Stimulated activated CD8-positive, alpha-beta memory T cell treated with anti-CD3 and anti-CD28 coated beads, Interleukin-7, amount 100 ng/mL, for 24 hours (primary cell): ENCODE results near the gene SMIM12.

Experiments
- DNase-seq: peaks from one replicate; pipeline ENCODE4 v3.0.0-alpha.2; 2020; ENCODE audit warnings: low read depth

SMIM12 gene

GRCh38 chr1:34859446-34860200 is at the start of gene SMIM12:
SMIM12 (minus strand) TSS chr1:34859749; CDS start chr1:34855977, 3,772 bp downstream.
- DNase-seq: peak; percentile 88

GRCh38 chr1:34908369-34908768 is 48.8 kb upstream of the SMIM12 start:
- DNase-seq: no peak

GRCh38 chr1:34907487-34908090 is 48.0 kb upstream of the SMIM12 start:
- no peak for DNase-seq

- DNase-seq: no peak
Observed at GRCh38 chr1:34906756-34907155, 47.2 kb upstream of the SMIM12 start.

GRCh38 chr1:34906222-34906621 is 46.7 kb upstream of the SMIM12 start:
- DNase-seq: no peak

GRCh38 chr1:34905098-34905459 is 45.5 kb upstream of the SMIM12 start:
- no peak for DNase-seq

GRCh38 chr1:34904236-34905097 is 44.9 kb upstream of the SMIM12 start:
- DNase-seq: no peak

GRCh38 chr1:34901919-34902318 is 42.4 kb upstream of the SMIM12 start:
- DNase-seq: no peak

GRCh38 chr1:34900775-34901502 is 41.4 kb upstream of the SMIM12 start:
- no peak for DNase-seq

- DNase-seq: no peak
Observed at GRCh38 chr1:34899906-34900305, 40.4 kb upstream of the SMIM12 start.

- DNase-seq: no peak
Observed at GRCh38 chr1:34899471-34899870, 39.9 kb upstream of the SMIM12 start.

- no peak for DNase-seq
Observed at GRCh38 chr1:34898330-34898761, 38.8 kb upstream of the SMIM12 start.

- DNase-seq: no peak
Observed at GRCh38 chr1:34896612-34897011, 37.1 kb upstream of the SMIM12 start.

GRCh38 chr1:34889705-34890104 is 30.2 kb upstream of the SMIM12 start:
- DNase-seq: no peak

GRCh38 chr1:34887593-34887992 is 28.0 kb upstream of the SMIM12 start:
- no peak for DNase-seq

- DNase-seq: peak; percentile 38
Observed at GRCh38 chr1:34885405-34886247, 26.1 kb upstream of the SMIM12 start.

GRCh38 chr1:34884961-34885360 is 25.4 kb upstream of the SMIM12 start:
- DNase-seq: no peak

- DNase-seq: no peak
Observed at GRCh38 chr1:34884536-34884935, 25.0 kb upstream of the SMIM12 start.

- DNase-seq: no peak
Observed at GRCh38 chr1:34879230-34879629, 19.7 kb upstream of the SMIM12 start.

- no peak for DNase-seq
Observed at GRCh38 chr1:34876406-34876805, 16.9 kb upstream of the SMIM12 start.

GRCh38 chr1:34874296-34874952 is 14.9 kb upstream of the SMIM12 start:
- DNase-seq: no peak
